HUES48 (cell line): ENCODE results near the gene SDF2L1.
"Not testable (repeated sequence)": the region's sequence is repeated elsewhere in the genome, so short reads cannot be mapped to it uniquely, and the experiment has no call there.

Experiments used
- H3K27ac ChIP-seq: one replicate; pipeline ENCODE4 v1.7.0; 2013; ENCODE audit warnings: low read depth, low read length, inconsistent platforms
- H3K27me3 ChIP-seq: 2 replicates; pipeline ENCODE4 v1.6.1; 2013; ENCODE audit warnings: mild to moderate bottlenecking, low read length; ENCODE audit not compliant: control insufficient read depth, insufficient read depth
- H3K36me3 ChIP-seq: 2 replicates; pipeline ENCODE4 v1.6.1; 2013; ENCODE audit warnings: low read length; ENCODE audit not compliant: control insufficient read depth, insufficient read depth
- H3K4me1 ChIP-seq: 2 replicates; pipeline ENCODE4 v1.6.1; 2013; ENCODE audit warnings: mild to moderate bottlenecking, low read length; ENCODE audit not compliant: control insufficient read depth, insufficient read depth
- H3K4me3 ChIP-seq: 2 replicates; pipeline ENCODE4 v1.5.1; 2013; ENCODE audit warnings: mild to moderate bottlenecking, low read depth, low read length
- H3K9ac ChIP-seq: 2 replicates; pipeline ENCODE4 v1.6.1; 2013; ENCODE audit warnings: mild to moderate bottlenecking, low read depth, low read length, moderate library complexity
- H3K9me3 ChIP-seq: 2 replicates; pipeline ENCODE4 v1.6.1; 2013; ENCODE audit warnings: low read length; ENCODE audit not compliant: control insufficient read depth, insufficient read depth

The SDF2L1 gene

GRCh38 chr22:21632237-21632895 lies 9.7 kb upstream of the SDF2L1 start, which contains the start of gene CCDC116:
CCDC116 (plus strand) TSS chr22:21632760; CDS start chr22:21633182, 422 bp downstream.
- Histone ChIP-seq H3K4me1 (no peaks in the 10 kb centered on the region), H3K27ac (no peak within 1 kb of the TSS), H3K9ac (no peak within 1 kb of the TSS)

GRCh38 chr22:21632931-21633330 lies 9.2 kb upstream of the SDF2L1 start:
- H3K9ac ChIP-seq: no peak overlapping the region
- peaks cover 7% of the 10 kb centered on the region; the same call in 1 of the 2 replicates for H3K36me3 ChIP-seq
- no peaks in the 10 kb centered on the region for H3K9me3 ChIP-seq
- no peak overlapping the region for H3K4me3 ChIP-seq
- H3K27me3 ChIP-seq: no peaks in the 10 kb centered on the region
- H3K4me1 ChIP-seq: no peaks in the 10 kb centered on the region
- H3K27ac ChIP-seq: no peak overlapping the region

More at GRCh38 chr22:21632237-21632895, 9.7 kb upstream of the SDF2L1 start, which contains the start of gene CCDC116:
- H3K9me3 ChIP-seq: no peaks in the 10 kb centered on the region
- peaks cover 11% of the 10 kb centered on the region; the same call in 1 of the 2 replicates for H3K36me3 ChIP-seq
- H3K27me3 ChIP-seq: no peaks in the 10 kb centered on the region
- H3K4me3 ChIP-seq: no peak within 1 kb of the TSS

GRCh38 chr22:21633481-21633880 lies 8.6 kb upstream of the SDF2L1 start:
- Histone ChIP-seq H3K27me3 (no peaks in the 10 kb centered on the region), H3K9me3 (no peaks in the 10 kb centered on the region), H3K9ac (no peak overlapping the region), H3K4me1 (no peaks in the 10 kb centered on the region), H3K27ac (no peak overlapping the region), H3K36me3 (peaks cover 1% of the 10 kb centered on the region; the same call in 1 of the 2 replicates), H3K4me3 (no peak overlapping the region)

GRCh38 chr22:21634081-21634480 lies 8.0 kb upstream of the SDF2L1 start:
- Histone ChIP-seq H3K27ac (no peak overlapping the region), H3K9ac (no peak overlapping the region), H3K36me3 (no peaks in the 10 kb centered on the region), H3K4me3 (no peak overlapping the region), H3K27me3 (no peaks in the 10 kb centered on the region), H3K4me1 (no peaks in the 10 kb centered on the region), H3K9me3 (no peaks in the 10 kb centered on the region)

- Histone ChIP-seq H3K36me3 (no peaks in the 10 kb centered on the region), H3K27me3 (no peaks in the 10 kb centered on the region), H3K4me1 (no peaks in the 10 kb centered on the region), H3K9me3 (no peaks in the 10 kb centered on the region), H3K27ac (no peak overlapping the region), H3K9ac (no peak overlapping the region), H3K4me3 (no peak overlapping the region)
Observed at GRCh38 chr22:21634844-21635243, 7.3 kb upstream of the SDF2L1 start.

- Histone ChIP-seq H3K27me3 (peaks cover 5% of the 10 kb centered on the region; the same call in 1 of the 2 replicates), H3K4me3 (no peak overlapping the region), H3K4me1 (no peaks in the 10 kb centered on the region), H3K9me3 (no peaks in the 10 kb centered on the region), H3K27ac (no peak overlapping the region), H3K36me3 (no peaks in the 10 kb centered on the region), H3K9ac (no peak overlapping the region)
Observed at GRCh38 chr22:21635771-21636510, 6.2 kb upstream of the SDF2L1 start.

GRCh38 chr22:21636629-21637218 lies 5.4 kb upstream of the SDF2L1 start:
- Histone ChIP-seq H3K9ac (no peak overlapping the region), H3K9me3 (no peaks in the 10 kb centered on the region), H3K36me3 (no peaks in the 10 kb centered on the region), H3K4me3 (no peak overlapping the region), H3K27ac (no peak overlapping the region), H3K27me3 (peaks cover 9% of the 10 kb centered on the region; the same call in 1 of the 2 replicates), H3K4me1 (peaks cover 2% of the 10 kb centered on the region; the same call in 1 of the 2 replicates)

GRCh38 chr22:21637450-21637849 lies 4.7 kb upstream of the SDF2L1 start:
- not testable (repeated sequence) for H3K9ac ChIP-seq, H3K4me3 ChIP-seq, H3K4me1 ChIP-seq, H3K27me3 ChIP-seq, H3K9me3 ChIP-seq, H3K27ac ChIP-seq, H3K36me3 ChIP-seq

- peaks cover 6% of the 10 kb centered on the region for H3K4me1 ChIP-seq
- H3K4me3 ChIP-seq: no peak overlapping the region
- H3K27ac ChIP-seq: no peak overlapping the region
- no peaks in the 10 kb centered on the region for H3K9me3 ChIP-seq
- peaks cover 9% of the 10 kb centered on the region; the same call in 1 of the 2 replicates for H3K27me3 ChIP-seq
- H3K9ac ChIP-seq: no peak overlapping the region
- H3K36me3 ChIP-seq: peaks cover 7% of the 10 kb centered on the region; the same call in 1 of the 2 replicates
Observed at GRCh38 chr22:21639359-21639758, 2.7 kb upstream of the SDF2L1 start.

GRCh38 chr22:21640810-21641209 lies 1.3 kb upstream of the SDF2L1 start:
- H3K36me3 ChIP-seq: peaks cover 10% of the 10 kb centered on the region; the same call in 1 of the 2 replicates
- peaks cover 6% of the 10 kb centered on the region for H3K4me1 ChIP-seq
- no peak overlapping the region for H3K27ac ChIP-seq
- no peak overlapping the region for H3K9ac ChIP-seq
- no peaks in the 10 kb centered on the region for H3K9me3 ChIP-seq
- H3K27me3 ChIP-seq: peaks cover 9% of the 10 kb centered on the region; the same call in 1 of the 2 replicates
- no peak overlapping the region for H3K4me3 ChIP-seq

- Histone ChIP-seq H3K27ac (no peak overlapping the region), H3K27me3 (peaks cover 9% of the 10 kb centered on the region; the same call in 1 of the 2 replicates), H3K36me3 (peaks cover 10% of the 10 kb centered on the region; the same call in 1 of the 2 replicates), H3K4me1 (peaks cover 6% of the 10 kb centered on the region), H3K9me3 (no peaks in the 10 kb centered on the region), H3K9ac (no peak overlapping the region), H3K4me3 (peak overlapping the region; percentile 78)
Observed at GRCh38 chr22:21641417-21641788, 699 bp upstream of the SDF2L1 start.
